SK-N-SH treated with all-trans-retinoic acid at 6 μM for 48 hours (cell line): ENCODE results near the gene RIOX2.

Source experiments
- ATAC-seq: fragments of 200-7000 bp; cut with Tn5 transposase; 3 replicates; pipeline ENCODE4 v1.9.1; 2020; ENCODE audit warnings: mild to moderate bottlenecking, moderate library complexity
- BACH2 ChIP-seq: fragments of 250-450 bp; sonication (Bioruptor Pico); IDR thresholded peaks from 2 replicates; pipeline ENCODE4 v1.9.0; 2021; ENCODE audit warnings: mild to moderate bottlenecking, borderline replicate concordance
- CREB5 ChIP-seq: fragments of 250-450 bp; sonication (Bioruptor Pico); IDR thresholded peaks from 2 replicates; pipeline ENCODE4 v1.5.1; 2020; ENCODE audit warnings: low read depth, mild to moderate bottlenecking, moderate library complexity
- CSDC2 ChIP-seq: fragments of 250-450 bp; sonication (Bioruptor Pico); IDR thresholded peaks from 2 replicates; pipeline ENCODE4 v1.5.0; 2020; ENCODE audit warnings: mild to moderate bottlenecking, moderate library complexity
- CSRNP3 ChIP-seq: fragments of 250-450 bp; sonication (Bioruptor Pico); IDR thresholded peaks from 2 replicates; pipeline ENCODE4 v1.5.1; 2021; ENCODE audit warnings: mild to moderate bottlenecking, moderate library complexity
- ESRRG ChIP-seq: fragments of 250-450 bp; sonication (Bioruptor Pico); IDR thresholded peaks from 2 replicates; pipeline ENCODE4 v1.6.1; 2021; ENCODE audit warnings: mild to moderate bottlenecking
- GLIS3 ChIP-seq: fragments of 250-450 bp; sonication (Bioruptor Pico); IDR thresholded peaks from 2 replicates; pipeline ENCODE4 v1.5.0; 2020; ENCODE audit warnings: mild to moderate bottlenecking, moderate library complexity
- ISL1 ChIP-seq: fragments of 250-450 bp; sonication (Bioruptor Pico); IDR thresholded peaks from 2 replicates; pipeline ENCODE4 v2.1.2; 2022; ENCODE audit warnings: mild to moderate bottlenecking, moderate library complexity
- OSR1 ChIP-seq: fragments of 250-450 bp; sonication (Bioruptor Pico); IDR thresholded peaks from 2 replicates; pipeline ENCODE4 v1.8.0; 2022; ENCODE audit warnings: moderate library complexity, mild to moderate bottlenecking, inconsistent platforms
- POU6F1 ChIP-seq: fragments of 250-450 bp; sonication (Bioruptor Pico); IDR thresholded peaks from 2 replicates; pipeline ENCODE4 v1.8.0; 2021; ENCODE audit warnings: low read depth, mild to moderate bottlenecking, moderate library complexity, borderline replicate concordance
- PPARA ChIP-seq: fragments of 250-450 bp; sonication (Bioruptor Pico); IDR thresholded peaks from 2 replicates; pipeline ENCODE4 v1.5.0; 2020; ENCODE audit warnings: mild to moderate bottlenecking, borderline replicate concordance
- SNAI2 ChIP-seq: fragments of 250-450 bp; sonication (Bioruptor Pico); IDR thresholded peaks from 2 replicates; pipeline ENCODE4 v1.5.0; 2020; ENCODE audit warnings: mild to moderate bottlenecking, moderate library complexity
- TCF4 ChIP-seq: fragments of 250-450 bp; sonication (Bioruptor Pico); IDR thresholded peaks from 2 replicates; pipeline ENCODE4 v1.8.0; 2021; ENCODE audit warnings: mild to moderate bottlenecking, moderate library complexity, borderline replicate concordance
- TOX ChIP-seq: fragments of 250-450 bp; sonication (Bioruptor Pico); IDR thresholded peaks from 2 replicates; pipeline ENCODE4 v1.8.0; 2021; ENCODE audit warnings: mild to moderate bottlenecking, moderate library complexity, borderline replicate concordance
- ZC3H10 ChIP-seq: fragments of 250-450 bp; sonication (Bioruptor Pico); IDR thresholded peaks from 2 replicates; pipeline ENCODE4 v1.5.1; 2021; ENCODE audit warnings: mild to moderate bottlenecking, moderate library complexity
- ZFP3 ChIP-seq: fragments of 250-450 bp; sonication (Bioruptor Pico); IDR thresholded peaks from 2 replicates; pipeline ENCODE4 v1.5.0; 2020; ENCODE audit warnings: mild to moderate bottlenecking, moderate library complexity
- ZFP30 ChIP-seq: fragments of 450-650 bp; formaldehyde crosslinking; IDR thresholded peaks from 2 replicates; pipeline ENCODE4 v1.5.0; 2022; ENCODE audit warnings: mild to moderate bottlenecking, moderate library complexity
- ZNF565 ChIP-seq: fragments of 450-650 bp; formaldehyde crosslinking; conservative IDR thresholded peaks from 2 replicates; pipeline ENCODE4 v1.5.0; 2020; ENCODE audit warnings: low read depth, mild to moderate bottlenecking, moderate library complexity
- ZNF70 ChIP-seq: fragments of 450-650 bp; formaldehyde crosslinking; IDR thresholded peaks from 2 replicates; pipeline ENCODE4 v1.5.0; 2020; ENCODE audit warnings: mild to moderate bottlenecking, moderate library complexity
- ZNF8 ChIP-seq: fragments of 450-650 bp; formaldehyde crosslinking; IDR thresholded peaks from 2 replicates; pipeline ENCODE4 v1.5.0; 2020; ENCODE audit warnings: mild to moderate bottlenecking, moderate library complexity

The RIOX2 gene

GRCh38 chr3:97935842-97936241 lies 36.4 kb downstream of the RIOX2 start:
- no peak for ATAC-seq
- TF ChIP-seq ZFP3 (CRISPR knock-in tag) (no peak), CSRNP3 (no peak)
- TF ChIP-seq, all 23 proteins: peak for 0

GRCh38 chr3:97934980-97935695 lies 37.1 kb downstream of the RIOX2 start:
- no peak for TF ChIP-seq ZNF8 (CRISPR knock-in tag)
- no peak for TF ChIP-seq POU6F1 (CRISPR knock-in tag)
- TF ChIP-seq BACH2 (CRISPR knock-in tag): no peak
- no peak for TF ChIP-seq GLIS3 (CRISPR knock-in tag)
- TF ChIP-seq ISL1 (CRISPR knock-in tag): no peak
- TF ChIP-seq CSDC2 (CRISPR knock-in tag): no peak
- TF ChIP-seq TOX (CRISPR knock-in tag): no peak
- no peak for TF ChIP-seq ZNF70
- no peak for TF ChIP-seq ZC3H10 (CRISPR knock-in tag)
- no peak for TF ChIP-seq ZNF565 (CRISPR knock-in tag)
- no peak for TF ChIP-seq TCF4 (CRISPR knock-in tag)
- no peak for TF ChIP-seq OSR1 (CRISPR knock-in tag)
- no peak for ATAC-seq

- TF ChIP-seq ZC3H10 (CRISPR knock-in tag): no peak
- no peak for ATAC-seq
Measured at GRCh38 chr3:97932387-97932801, 39.8 kb downstream of the RIOX2 start.

GRCh38 chr3:97931218-97931617 lies 41.0 kb downstream of the RIOX2 start:
- no peak for ATAC-seq
- TF ChIP-seq CSRNP3 (no peak), ZC3H10 (CRISPR knock-in tag) (no peak), PPARA (CRISPR knock-in tag) (no peak), ZNF8 (CRISPR knock-in tag) (no peak), OSR1 (CRISPR knock-in tag) (no peak), ZFP30 (no peak), TCF4 (CRISPR knock-in tag) (no peak), BACH2 (CRISPR knock-in tag) (no peak), CREB5 (CRISPR knock-in tag) (no peak), ZNF70 (no peak), ZNF565 (CRISPR knock-in tag) (no peak)
- TF ChIP-seq, all 23 proteins: peak for 0

- TF ChIP-seq ESRRG (CRISPR knock-in tag): no peak
- TF ChIP-seq OSR1 (CRISPR knock-in tag): no peak
- TF ChIP-seq ZNF8 (CRISPR knock-in tag): no peak
- TF ChIP-seq SNAI2: no peak
- no peak for TF ChIP-seq CSDC2 (CRISPR knock-in tag)
- TF ChIP-seq ZNF565 (CRISPR knock-in tag): no peak
- no peak for TF ChIP-seq ZFP3 (CRISPR knock-in tag)
- no peak for TF ChIP-seq PPARA (CRISPR knock-in tag)
- ATAC-seq: no peak
Measured at GRCh38 chr3:97930018-97930417, 42.2 kb downstream of the RIOX2 start.
